Measurements from ENCODE around the gene CTNND2. TPM values are rescaled to one million over a fixed set of nuclear protein-coding genes. Genes with fewer than 3 reads are reported as not detected.
A peak's percentile ranks its signal among the peaks of the same experiment; 100 is the strongest.

CTNND2 gene
- total RNA-seq, 1 experiment from 2014 or later = not detected

DNA sequence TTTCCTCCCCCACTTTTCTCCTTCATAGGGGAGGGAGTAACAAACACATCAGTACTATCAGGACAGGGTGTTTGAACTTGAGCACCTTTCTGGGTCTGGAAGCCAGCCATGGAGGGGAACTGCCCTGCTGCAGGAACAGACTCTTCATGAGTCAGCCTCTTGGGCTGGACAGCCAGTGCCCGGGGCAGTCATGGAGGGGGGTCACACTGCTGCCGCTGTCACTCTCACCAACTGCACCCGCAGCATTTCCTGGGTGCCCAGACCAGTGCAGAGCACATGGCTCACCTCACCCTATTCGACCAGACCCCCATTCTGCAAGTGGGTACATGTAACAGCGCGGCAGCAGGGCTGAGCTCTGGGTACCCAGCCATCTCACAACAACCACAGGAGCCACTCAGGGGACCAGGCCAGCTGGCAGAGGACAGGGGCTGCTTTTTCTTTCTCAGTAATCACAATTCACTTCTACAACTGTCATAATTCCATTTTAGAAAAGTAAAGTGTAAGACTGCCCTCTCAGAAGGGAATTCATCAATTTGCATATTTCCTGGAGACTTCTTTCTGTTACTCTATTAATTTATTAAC is 118.4 kb downstream of the CTNND2 start:
- TF ChIP-seq, protein P1, sequence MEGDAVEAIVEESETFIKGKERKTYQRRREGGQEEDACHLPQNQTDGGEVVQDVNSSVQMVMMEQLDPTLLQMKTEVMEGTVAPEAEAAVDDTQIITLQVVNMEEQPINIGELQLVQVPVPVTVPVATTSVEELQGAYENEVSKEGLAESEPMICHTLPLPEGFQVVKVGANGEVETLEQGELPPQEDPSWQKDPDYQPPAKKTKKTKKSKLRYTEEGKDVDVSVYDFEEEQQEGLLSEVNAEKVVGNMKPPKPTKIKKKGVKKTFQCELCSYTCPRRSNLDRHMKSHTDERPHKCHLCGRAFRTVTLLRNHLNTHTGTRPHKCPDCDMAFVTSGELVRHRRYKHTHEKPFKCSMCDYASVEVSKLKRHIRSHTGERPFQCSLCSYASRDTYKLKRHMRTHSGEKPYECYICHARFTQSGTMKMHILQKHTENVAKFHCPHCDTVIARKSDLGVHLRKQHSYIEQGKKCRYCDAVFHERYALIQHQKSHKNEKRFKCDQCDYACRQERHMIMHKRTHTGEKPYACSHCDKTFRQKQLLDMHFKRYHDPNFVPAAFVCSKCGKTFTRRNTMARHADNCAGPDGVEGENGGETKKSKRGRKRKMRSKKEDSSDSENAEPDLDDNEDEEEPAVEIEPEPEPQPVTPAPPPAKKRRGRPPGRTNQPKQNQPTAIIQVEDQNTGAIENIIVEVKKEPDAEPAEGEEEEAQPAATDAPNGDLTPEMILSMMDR (IDR thresholded peaks at IDR 0.05; ENCODE audit: unreplicated experiment) = no peak
- DNase-seq (ENCODE audit: unreplicated experiment) = peak; percentile 64
- Mint-ChIP-seq H3K9me3 (ENCODE audit: unreplicated experiment) (no peaks in the 10 kb centered on the region), H3K27me3 (ENCODE audit: insufficient read depth, unreplicated experiment) (peaks cover 6% of the 10 kb centered on the region), H3K4me3 (ENCODE audit: unreplicated experiment) (no peak overlapping the region), H3K4me1 (ENCODE audit: insufficient read depth, unreplicated experiment) (peaks cover 9% of the 10 kb centered on the region), H3K27ac (ENCODE audit: low read depth, unreplicated experiment) (no peak overlapping the region), H3K36me3 (ENCODE audit: insufficient read depth, unreplicated experiment) (no peaks in the 10 kb centered on the region)
- ChIA-PET POLR2A (no interaction called here), CTCF (no interaction called here)
- BruUV-seq (replicated peaks) = no TSS peak
- intact Hi-C loops (cut with micrococcal nuclease) = no loop called here

DNA sequence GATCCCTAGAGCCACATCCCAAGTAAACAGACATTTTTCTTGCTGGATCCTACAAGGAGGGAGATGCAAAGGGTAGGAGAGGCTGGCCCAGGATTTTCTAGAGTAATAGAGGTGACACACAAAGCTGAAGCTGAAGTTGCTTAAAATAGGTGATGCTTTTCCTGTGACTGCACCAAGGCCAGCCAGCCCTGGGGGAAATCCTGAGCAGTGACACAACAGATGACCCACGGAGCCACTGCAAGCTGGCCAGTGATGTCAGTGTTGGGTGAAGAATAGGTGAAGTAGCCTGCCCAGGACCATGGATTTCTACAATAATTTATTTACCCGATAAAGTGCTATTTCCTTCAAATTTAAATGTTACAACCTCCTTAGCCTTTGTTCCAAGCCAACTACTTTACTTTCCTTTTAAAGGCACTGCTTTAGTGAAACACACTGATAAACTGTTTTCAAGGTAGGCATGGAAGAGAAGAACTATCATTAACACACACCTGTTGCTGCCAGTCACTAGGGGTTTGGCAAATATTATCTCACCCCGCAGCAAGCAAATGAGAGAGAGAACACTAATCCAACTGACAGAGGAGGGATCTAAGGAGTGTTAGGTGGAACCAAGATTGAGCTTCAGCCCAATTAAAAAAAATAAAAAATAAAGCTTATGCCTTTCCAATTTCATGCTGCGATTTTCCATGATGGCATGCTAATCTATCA is 123.5 kb downstream of the CTNND2 start:
- Mint-ChIP-seq H3K4me3 (ENCODE audit: unreplicated experiment) (no peak overlapping the region), H3K27ac (ENCODE audit: low read depth, unreplicated experiment) (no peak overlapping the region), H3K27me3 (ENCODE audit: insufficient read depth, unreplicated experiment) (no peaks in the 10 kb centered on the region), H3K9me3 (ENCODE audit: unreplicated experiment) (no peaks in the 10 kb centered on the region), H3K4me1 (ENCODE audit: insufficient read depth, unreplicated experiment) (peaks cover 8% of the 10 kb centered on the region), H3K36me3 (ENCODE audit: insufficient read depth, unreplicated experiment) (no peaks in the 10 kb centered on the region)
- CTCF ChIA-PET = interaction anchor here (0.8 kb wide), 1 partner anchor 514 kb away, joined by 5 read pairs; no protein-coding TSS in a partner anchor
- TF ChIP-seq, protein P1 (IDR thresholded peaks at IDR 0.05; ENCODE audit: unreplicated experiment) = no peak
- intact Hi-C loops (cut with micrococcal nuclease) = no loop called here
- BruUV-seq (replicated peaks) = no TSS peak
- DNase-seq (ENCODE audit: unreplicated experiment) = no peak
- POLR2A ChIA-PET = no interaction called here

DNA sequence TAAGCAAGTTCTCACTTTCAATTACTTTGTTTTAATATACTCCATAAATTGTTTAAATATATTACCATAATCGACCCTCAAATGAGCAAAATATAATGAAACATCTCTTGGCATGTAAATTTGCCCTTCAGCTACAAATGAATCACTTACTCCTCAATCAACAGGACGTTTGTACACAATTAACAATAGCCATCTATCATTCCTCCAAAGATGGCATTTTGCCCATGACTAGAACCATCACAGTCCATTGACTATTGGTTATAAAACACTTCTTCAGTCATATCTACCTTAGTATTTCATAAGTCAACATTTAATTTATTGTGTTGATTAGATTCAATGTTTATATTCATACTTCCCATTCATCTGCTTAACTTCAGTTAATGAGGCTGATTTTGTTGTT is 127.2 kb downstream of the CTNND2 start:
- Mint-ChIP-seq H3K36me3 (ENCODE audit: insufficient read depth, unreplicated experiment) (no peaks in the 10 kb centered on the region), H3K27me3 (ENCODE audit: insufficient read depth, unreplicated experiment) (no peaks in the 10 kb centered on the region), H3K4me1 (ENCODE audit: insufficient read depth, unreplicated experiment) (no peaks in the 10 kb centered on the region), H3K9me3 (ENCODE audit: unreplicated experiment) (no peaks in the 10 kb centered on the region), H3K27ac (ENCODE audit: low read depth, unreplicated experiment) (no peak overlapping the region), H3K4me3 (ENCODE audit: unreplicated experiment) (no peak overlapping the region)
- intact Hi-C loops (cut with micrococcal nuclease) = no loop called here
- TF ChIP-seq, protein P1 (IDR thresholded peaks at IDR 0.05; ENCODE audit: unreplicated experiment) = no peak
- peak; percentile 38 for DNase-seq (ENCODE audit: unreplicated experiment)
- ChIA-PET POLR2A (interaction anchor here (1.0 kb wide), 1 partner anchor 51 kb away, joined by 4 read pairs; no protein-coding TSS in a partner anchor), CTCF (no interaction called here)
- BruUV-seq (replicated peaks) = no TSS peak

DNA sequence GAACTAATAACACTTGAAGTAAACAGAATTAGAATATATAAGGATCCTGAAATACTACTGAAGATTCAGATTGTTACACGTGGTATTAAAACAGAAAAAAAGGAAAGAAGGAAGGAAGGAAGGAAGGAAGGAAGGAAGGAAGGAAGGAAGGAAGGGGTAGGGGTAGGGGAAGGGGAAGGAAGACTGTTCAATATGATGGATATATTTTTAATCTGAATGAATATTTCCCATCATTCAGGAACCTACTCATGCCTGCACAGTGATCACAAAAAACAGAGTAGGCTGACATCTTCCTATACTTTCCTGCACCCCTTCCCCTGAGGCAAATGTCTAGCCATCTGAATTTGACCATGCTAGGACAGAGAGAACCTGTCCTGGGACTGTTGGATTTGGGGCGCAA is 133.9 kb downstream of the CTNND2 start:
- H3K27me3 Mint-ChIP-seq (ENCODE audit: insufficient read depth, unreplicated experiment) = no peaks in the 10 kb centered on the region

More for the DNA sequence above, 133.9 kb downstream of the CTNND2 start:
- TF ChIP-seq, protein P1 (IDR thresholded peaks at IDR 0.05; ENCODE audit: unreplicated experiment) = no peak
- ChIA-PET POLR2A (no interaction called here), CTCF (no interaction called here)
- H3K27ac Mint-ChIP-seq (ENCODE audit: low read depth, unreplicated experiment) = no peak overlapping the region
- no peak for DNase-seq (ENCODE audit: unreplicated experiment)
- H3K4me1 Mint-ChIP-seq (ENCODE audit: insufficient read depth, unreplicated experiment) = no peaks in the 10 kb centered on the region
- no peaks in the 10 kb centered on the region for H3K36me3 Mint-ChIP-seq (ENCODE audit: insufficient read depth, unreplicated experiment)
- intact Hi-C loops (cut with micrococcal nuclease) = no loop called here
- H3K9me3 Mint-ChIP-seq (ENCODE audit: unreplicated experiment) = no peaks in the 10 kb centered on the region
- no TSS peak for BruUV-seq (replicated peaks)
- no peak overlapping the region for H3K4me3 Mint-ChIP-seq (ENCODE audit: unreplicated experiment)

Measured in MCF 10A (cell line).